Smooth muscle cell (in vitro differentiated cells): ENCODE data around the gene INPP5A. TPM values are rescaled to one million over a fixed set of nuclear protein-coding genes. Genes with fewer than 3 reads are reported as not detected.

Source experiments
- DNase-seq: peaks from one replicate; lab custom pipeline; 2025; ENCODE audit not compliant: unreplicated experiment; lab: John Stamatoyannopoulos, UW
- H2AFZ ChIP-seq: fragments of 200-600 bp; sonication (generic); 2 replicates; pipeline ENCODE4 v1.6.0; 2016; ENCODE audit warnings: antibody characterized with exemption, low read depth, mild to moderate bottlenecking
- H3F3A ChIP-seq: fragments of 200-600 bp; sonication (generic); 2 replicates; pipeline ENCODE4 v1.6.0; 2017; ENCODE audit warnings: antibody characterized with exemption, low read depth
- H3K27ac ChIP-seq: fragments of 200-600 bp; sonication (generic); 2 replicates; pipeline ENCODE4 v1.5.1; 2016; ENCODE audit warnings: low read depth, mild to moderate bottlenecking
- H3K27me3 ChIP-seq: fragments of 200-600 bp; sonication (generic); 2 replicates; pipeline ENCODE4 v1.6.1; 2016; ENCODE audit warnings: low read depth, mild to moderate bottlenecking
- H3K36me3 ChIP-seq: fragments of 200-600 bp; sonication (generic); 2 replicates; pipeline ENCODE4 v1.5.1; 2016; ENCODE audit warnings: low read depth
- H3K4me1 ChIP-seq: fragments of 200-600 bp; sonication (generic); 2 replicates; pipeline ENCODE4 v1.5.1; 2016; ENCODE audit warnings: low read depth
- H3K4me2 ChIP-seq: fragments of 200-600 bp; sonication (generic); 2 replicates; pipeline ENCODE4 v1.6.0; 2016; ENCODE audit warnings: mild to moderate bottlenecking
- H3K4me3 ChIP-seq: fragments of 200-600 bp; sonication (generic); 2 replicates; pipeline ENCODE4 v1.5.1; 2016; ENCODE audit warnings: mild to moderate bottlenecking
- H3K79me2 ChIP-seq: fragments of 200-600 bp; sonication (generic); 2 replicates; pipeline ENCODE4 v1.6.0; 2016; ENCODE audit warnings: low read depth, mild to moderate bottlenecking
- H3K9ac ChIP-seq: fragments of 200-600 bp; sonication (generic); 2 replicates; pipeline ENCODE4 v1.6.0; 2016; ENCODE audit warnings: low read depth
- H3K9me3 ChIP-seq: fragments of 200-600 bp; sonication (generic); replicated peaks from 2 replicates; pipeline ENCODE4 v1.5.1; 2016; ENCODE audit warnings: low read depth
- H4K20me1 ChIP-seq: fragments of 200-600 bp; sonication (generic); 2 replicates; pipeline ENCODE4 v1.6.0; 2016; ENCODE audit warnings: low read depth
- CTCF ChIP-seq: fragments of 200-600 bp; sonication (generic); IDR thresholded peaks from 2 replicates; pipeline ENCODE4 v1.5.1; 2017; ENCODE audit warnings: borderline replicate concordance, mild to moderate bottlenecking, antibody characterized with exemption; ENCODE audit not compliant: insufficient read depth, poor library complexity, severe bottlenecking
- WGBS: methylation state at CpG from one replicate; pipeline ENCODE4 v1.1.7; 2016; ENCODE audit warnings: low lambda C conversion rate; 5-methylcytosine and 5-hydroxymethylcytosine counted together
- polyA plus RNA-seq: library from polyadenylated mRNA; unstranded; fragments of >200 nt; fragmentation: Nextera tagmentation; extraction: Ambion mirVana; gene quantifications from 2 replicates; pipeline ENCODE4 v1.2.1, GENCODE V29; 2016
- total RNA-seq: library from RNA; depleted of rRNA; stranded (reverse); fragments of >200 nt; gene quantifications from 2 replicates; pipeline ENCODE4 v1.2.3, GENCODE V29; 2014

Gene INPP5A
- total and polyA plus RNA-seq, 2 experiments from 2014 or later, result 48.0 to 55.9 TPM

GRCh38 chr10:132611026-132611910 is 73.7 kb downstream of the INPP5A start:
- Histone ChIP-seq H3K27me3 (no peaks in the 10 kb centered on the region), H3K79me2 (peaks cover 9% of the 10 kb centered on the region), H3K9ac (no peak overlapping the region), H2AFZ (no peak overlapping the region), H3K27ac (no peak overlapping the region), H3K4me3 (no peak overlapping the region), H3K4me2 (no peak overlapping the region), H3K4me1 (no peaks in the 10 kb centered on the region), H3K36me3 (no peaks in the 10 kb centered on the region), H3F3A (no peaks in the 10 kb centered on the region), H3K9me3 (no peaks in the 10 kb centered on the region), H4K20me1 (peaks cover 100% of the 10 kb centered on the region)
- TF ChIP-seq CTCF, result no peak
- DNase-seq, result no peak
- WGBS, result no CpG with 5 or more reads among the region's 5 CpGs

- no peaks in the 10 kb centered on the region for H3K4me1 ChIP-seq
- WGBS, result 70% methylated on average over 2 of the region's 3 CpGs
- H3K9me3 ChIP-seq, result no peaks in the 10 kb centered on the region
- H3K27me3 ChIP-seq, result no peaks in the 10 kb centered on the region
- no peak for TF ChIP-seq CTCF
- no peak overlapping the region for H3K4me3 ChIP-seq
- H3K4me2 ChIP-seq, result no peak overlapping the region
- H4K20me1 ChIP-seq, result peaks cover 100% of the 10 kb centered on the region
- peaks cover 2% of the 10 kb centered on the region for H3K79me2 ChIP-seq
- no peaks in the 10 kb centered on the region for H3K36me3 ChIP-seq
- no peak overlapping the region for H3K27ac ChIP-seq
- no peak overlapping the region for H2AFZ ChIP-seq
- H3F3A ChIP-seq, result no peaks in the 10 kb centered on the region
- DNase-seq, result no peak
- H3K9ac ChIP-seq, result no peak overlapping the region
These were observed 74.4 kb downstream of the INPP5A start for GRCh38 chr10:132611986-132612385.

- Histone ChIP-seq H3K9ac (no peak overlapping the region), H3K4me2 (no peak overlapping the region), H3F3A (no peaks in the 10 kb centered on the region), H2AFZ (no peak overlapping the region), H3K79me2 (no peaks in the 10 kb centered on the region), H3K4me3 (no peak overlapping the region), H3K4me1 (no peaks in the 10 kb centered on the region), H3K27ac (no peak overlapping the region), H3K9me3 (no peaks in the 10 kb centered on the region), H3K27me3 (no peaks in the 10 kb centered on the region), H4K20me1 (peaks cover 100% of the 10 kb centered on the region), H3K36me3 (no peaks in the 10 kb centered on the region)
- TF ChIP-seq CTCF, result no peak
- WGBS, result 84% methylated on average over 23 of the region's 27 CpGs
- no peak for DNase-seq
These were observed 75.3 kb downstream of the INPP5A start for GRCh38 chr10:132612571-132613504.
